ENCODE data around the gene PRAMEF27. TPM values are rescaled to one million over a fixed set of nuclear protein-coding genes. Genes with fewer than 3 reads are reported as not detected.
A peak's percentile ranks its signal among the peaks of the same experiment; 100 is the strongest.
"Not testable (repeated sequence)": the region's sequence is repeated elsewhere in the genome, so short reads cannot be mapped to it uniquely, and the experiment has no call there.

Gene PRAMEF27
- not detected in 2 replicates for total RNA-seq (2014; rRNA removed; shearing (Covaris generic))

DNA sequence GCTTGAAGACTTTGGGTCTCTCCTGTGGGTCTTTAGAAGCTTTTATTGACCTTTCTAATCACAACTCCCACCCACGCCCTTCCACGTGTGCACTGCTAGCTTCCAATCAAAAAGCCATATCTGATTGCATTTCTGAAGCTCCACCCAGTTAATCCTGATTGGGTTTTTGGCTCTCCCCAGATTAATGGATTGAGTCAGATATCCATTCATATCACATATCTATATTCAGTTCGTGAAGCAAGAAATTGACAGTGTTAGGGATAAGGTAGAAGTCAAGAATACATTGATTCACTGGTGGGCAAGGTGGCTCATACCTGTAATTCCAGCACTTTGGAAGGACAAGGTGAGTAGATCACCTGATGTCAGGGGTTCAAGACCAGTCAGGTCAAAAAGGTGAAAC is at the start of gene PRAMEF27:
PRAMEF27 (minus strand) TSS at position 101 of the 400 bp plus-strand sequence. CDS start 2,916 bp downstream, outside the sequence.
- not testable (repeated sequence) for H3K36me3 ChIP-seq; H3K9me3 ChIP-seq (replicated peaks); DNase-seq; H3K4me1 ChIP-seq; H3K27me3 ChIP-seq; H3K4me3 ChIP-seq; H3K27ac ChIP-seq

DNA sequence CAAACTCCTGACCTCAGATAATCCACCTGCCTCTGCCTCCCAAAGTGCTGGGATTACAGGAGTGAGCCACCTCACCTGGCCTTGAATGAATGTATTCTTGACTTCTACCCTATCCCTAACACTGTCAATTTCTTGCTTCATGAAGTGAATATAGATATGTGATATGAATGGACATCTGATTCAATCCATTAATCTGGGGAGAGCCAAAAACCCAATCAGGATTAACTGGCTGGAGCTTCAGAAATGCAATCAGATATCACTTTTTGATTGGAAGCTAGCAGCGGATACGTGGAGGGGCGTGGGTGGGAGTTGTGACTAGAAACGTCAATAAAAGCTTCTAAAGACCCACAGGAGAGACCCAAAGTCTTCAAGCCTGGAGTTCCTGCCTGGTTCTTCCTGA is 14.1 kb upstream of the PRAMEF27 start, which contains the start of gene PRAMEF25:
PRAMEF25 (plus strand) TSS at position 301 of the 400 bp plus-strand sequence. CDS start 2,920 bp downstream, outside the sequence.
- H3K27me3 ChIP-seq; DNase-seq; H3K4me3 ChIP-seq; H3K27ac ChIP-seq; H3K4me1 ChIP-seq; H3K9me3 ChIP-seq (replicated peaks); H3K36me3 ChIP-seq: not testable (repeated sequence)

DNA sequence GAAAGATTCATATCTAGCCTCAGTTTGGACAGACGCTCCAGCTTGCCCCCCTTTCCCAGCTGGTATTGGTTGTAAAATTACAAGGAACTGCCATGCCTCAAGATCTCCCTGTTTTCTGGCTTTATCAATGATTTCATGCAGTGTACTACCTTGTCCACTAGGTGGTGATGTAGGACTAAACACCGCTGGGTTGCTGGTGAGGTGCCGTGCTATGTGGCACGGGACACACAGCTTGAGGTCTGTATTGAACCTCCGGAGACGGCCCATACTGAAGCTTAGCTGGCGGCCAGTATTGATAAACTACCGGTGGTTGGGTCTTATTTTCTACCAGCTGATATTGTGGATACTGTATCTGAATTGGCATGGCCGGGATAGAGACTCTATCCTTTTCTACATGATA is 36.5 kb downstream of the PRAMEF27 start:
- not testable (repeated sequence) for H3K4me1 ChIP-seq; H3K9me3 ChIP-seq (replicated peaks); DNase-seq; H3K4me3 ChIP-seq; H3K27ac ChIP-seq; H3K27me3 ChIP-seq; H3K36me3 ChIP-seq

DNA sequence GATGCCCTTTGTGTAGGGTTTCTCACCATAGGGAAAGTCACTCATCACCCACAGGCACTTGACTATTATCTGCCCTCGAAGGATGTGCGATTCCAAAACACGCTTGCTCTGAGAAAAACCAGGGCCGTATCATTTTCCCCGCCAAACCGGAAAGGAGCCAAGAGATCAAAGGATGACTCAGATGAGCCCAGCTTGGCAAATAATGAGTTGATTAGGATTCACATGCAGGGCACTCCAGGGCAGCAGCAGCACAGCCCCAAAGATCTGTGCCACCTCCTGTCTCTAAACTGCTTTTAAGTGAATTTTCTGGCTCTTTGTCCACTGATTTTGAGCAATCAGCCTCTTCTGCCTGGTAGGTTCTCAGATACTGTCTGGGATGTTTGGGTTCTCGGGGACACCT is 44.4 kb downstream of the PRAMEF27 start:
- H3K36me3 ChIP-seq; DNase-seq; H3K27me3 ChIP-seq; H3K4me3 ChIP-seq; H3K4me1 ChIP-seq; H3K9me3 ChIP-seq (replicated peaks); H3K27ac ChIP-seq: not testable (repeated sequence)

DNA sequence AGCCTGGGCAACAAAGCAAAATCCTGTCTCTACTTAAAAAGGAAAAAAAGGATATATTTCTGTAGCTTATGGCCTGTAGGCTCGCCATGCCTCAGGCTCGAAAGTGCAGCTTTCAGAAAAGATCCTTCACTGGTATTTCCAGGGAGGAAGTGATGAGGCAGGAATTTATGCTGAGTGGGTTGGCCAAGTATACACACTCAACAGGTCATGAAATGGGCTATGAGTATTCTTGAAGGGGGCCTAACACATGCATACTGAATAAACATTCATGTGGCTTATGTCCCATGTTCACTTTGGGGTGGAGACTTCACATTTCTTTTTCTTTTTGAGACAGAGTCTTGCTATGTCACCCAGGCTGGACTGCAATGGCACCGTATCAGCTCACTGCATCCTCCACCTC is 47.0 kb downstream of the PRAMEF27 start:
- H3K27me3 ChIP-seq; H3K9me3 ChIP-seq (replicated peaks); DNase-seq; H3K4me1 ChIP-seq; H3K4me3 ChIP-seq; H3K36me3 ChIP-seq; H3K27ac ChIP-seq: not testable (repeated sequence)

DNA sequence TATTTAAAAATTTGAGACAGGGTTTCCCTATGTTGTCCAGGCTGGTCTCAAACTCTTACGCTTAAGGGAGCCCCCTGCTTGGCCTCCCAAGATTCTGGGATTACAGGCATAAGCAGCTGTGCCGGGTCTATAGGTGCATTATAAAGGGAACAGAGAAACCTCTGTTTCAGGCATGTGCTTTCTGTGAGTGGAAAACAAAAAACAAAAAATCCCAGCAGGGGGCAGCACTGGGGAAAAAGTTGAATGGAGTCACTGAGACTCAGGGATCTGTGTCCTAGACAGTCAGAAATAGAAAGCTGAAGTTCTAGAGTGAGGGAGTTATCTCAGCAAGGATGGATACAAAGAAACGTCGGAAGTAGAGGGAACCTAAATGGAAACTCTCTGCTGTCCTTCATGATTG is 50.6 kb downstream of the PRAMEF27 start:
- H3K4me3 ChIP-seq; H3K9me3 ChIP-seq (replicated peaks); H3K27me3 ChIP-seq; H3K27ac ChIP-seq; H3K4me1 ChIP-seq; H3K36me3 ChIP-seq: not testable (repeated sequence)
- DNase-seq: peak in 1 of 2 experiments; percentile 6

Other genes starting within 250 kb of the PRAMEF27 start
- not detected in 2 replicates for gene PRAMEF11, start 225.2 kb downstream of the PRAMEF27 start, total RNA-seq (2014; rRNA removed; shearing (Covaris generic))
- gene HNRNPCL1, start 207.9 kb downstream of the PRAMEF27 start, total RNA-seq (2014; rRNA removed; shearing (Covaris generic)): not detected in 2 replicates
- not detected in 2 replicates for gene PRAMEF2, start 199.5 kb downstream of the PRAMEF27 start, total RNA-seq (2014; rRNA removed; shearing (Covaris generic))
- gene PRAMEF4, start 170.4 kb downstream of the PRAMEF27 start, total RNA-seq (2014; rRNA removed; shearing (Covaris generic)): not detected in 2 replicates
- gene PRAMEF10, start 158.3 kb downstream of the PRAMEF27 start, total RNA-seq (2014; rRNA removed; shearing (Covaris generic)): not detected in 2 replicates
- gene PRAMEF7, start 140.0 kb downstream of the PRAMEF27 start, total RNA-seq (2014; rRNA removed; shearing (Covaris generic)): not detected in 2 replicates
- gene PRAMEF6, start 109.0 kb downstream of the PRAMEF27 start, total RNA-seq (2014; rRNA removed; shearing (Covaris generic)): not detected in 2 replicates
- gene HNRNPCL3, start 4.2 kb upstream of the PRAMEF27 start, total RNA-seq (2014; rRNA removed; shearing (Covaris generic)): not detected in 2 replicates
- not detected in 2 replicates for gene PRAMEF25, start 14.2 kb upstream of the PRAMEF27 start, total RNA-seq (2014; rRNA removed; shearing (Covaris generic))
- not detected in 2 replicates for gene HNRNPCL2, start 60.3 kb upstream of the PRAMEF27 start, total RNA-seq (2014; rRNA removed; shearing (Covaris generic))
- gene PRAMEF26, start 99.4 kb upstream of the PRAMEF27 start, total RNA-seq (2014; rRNA removed; shearing (Covaris generic)): not detected in 2 replicates
- not detected in 2 replicates for gene HNRNPCL4, start 109.1 kb upstream of the PRAMEF27 start, total RNA-seq (2014; rRNA removed; shearing (Covaris generic))
- gene PRAMEF9, start 115.3 kb upstream of the PRAMEF27 start, total RNA-seq (2014; rRNA removed; shearing (Covaris generic)): not detected in 2 replicates
- not detected in 2 replicates for gene PRAMEF13, start 144.8 kb upstream of the PRAMEF27 start, total RNA-seq (2014; rRNA removed; shearing (Covaris generic))
- gene PRAMEF18, start 169.6 kb upstream of the PRAMEF27 start, total RNA-seq (2014; rRNA removed; shearing (Covaris generic)): not detected in 2 replicates
- gene PRAMEF5, start 197.6 kb upstream of the PRAMEF27 start, total RNA-seq (2014; rRNA removed; shearing (Covaris generic)): not detected in 2 replicates
- not detected in 2 replicates for gene PRAMEF8, start 228.6 kb upstream of the PRAMEF27 start, total RNA-seq (2014; rRNA removed; shearing (Covaris generic))
- gene PRAMEF33, start 247.0 kb upstream of the PRAMEF27 start, total RNA-seq (2014; rRNA removed; shearing (Covaris generic)): not detected in 2 replicates